Activated CD8-positive, alpha-beta T cell treated with anti-CD3 and anti-CD28 coated beads for 36 hours (primary cell): ENCODE data around the gene OARD1. TPM values are rescaled to one million over a fixed set of nuclear protein-coding genes. Genes with fewer than 3 reads are reported as not detected.

Experiments
- ATAC-seq: fragments of 200-7000 bp; cut with Tn5 transposase; one replicate; pipeline ENCODE4 v1.10.0; 2021; ENCODE audit warnings: mild to moderate bottlenecking, moderate library complexity
- CTCF ChIA-PET: fragments of 350-600 bp; sonication (Branson Sonifier 250); formaldehyde crosslinking; loops from one replicate; lab custom pipeline; 2021; ENCODE audit warnings: antibody characterized with exemption; lab: Charles Lee
- POLR2A ChIA-PET: fragments of 350-600 bp; sonication (Branson Sonifier 250); formaldehyde crosslinking; loops from one replicate; lab custom pipeline; 2021; ENCODE audit warnings: antibody characterized with exemption; lab: Charles Lee
- DNase-seq: peaks from one replicate; pipeline ENCODE4 v3.0.0-alpha.2; 2020
- H3K27ac Mint-ChIP-seq: one replicate; pipeline ENCODE4 v1.8.0; 2021; ENCODE audit warnings: mild to moderate bottlenecking, mixed read lengths
- H3K27me3 Mint-ChIP-seq: one replicate; pipeline ENCODE4 v1.8.0; 2021; ENCODE audit warnings: mixed read lengths
- H3K36me3 Mint-ChIP-seq: one replicate; pipeline ENCODE4 v1.8.0; 2021; ENCODE audit warnings: low read depth, mixed read lengths
- H3K4me1 Mint-ChIP-seq: one replicate; pipeline ENCODE4 v1.8.0; 2021; ENCODE audit warnings: low read depth, mixed read lengths
- H3K4me3 Mint-ChIP-seq: one replicate; pipeline ENCODE4 v1.8.0; 2021; ENCODE audit warnings: mild to moderate bottlenecking, moderate library complexity, mixed read lengths
- H3K9me3 Mint-ChIP-seq: one replicate; pipeline ENCODE4 v1.8.0; 2021; ENCODE audit warnings: mixed read lengths
- intact Hi-C: fragments of 100-400 bp; cut with micrococcal nuclease; formaldehyde crosslinking; loops from one replicate; pipeline ENCODE4 v1.10.0; 2022
- total RNA-seq, 2 experiments: library from RNA; stranded (reverse); gene quantifications; one replicate each; pipeline ENCODE4 v1.2.3, GENCODE V29; 2021
- TF ChIP-seq, protein P1 (sequence below): fragments of 200-600 bp; IDR thresholded peaks from one replicate; pipeline ENCODE4 v1.8.0; 2022; ENCODE audit warnings: antibody characterized with exemption, mild to moderate bottlenecking

Gene OARD1
- total RNA-seq, 2 experiments from 2014 or later: 45.8 to 48.4 TPM

DNA sequence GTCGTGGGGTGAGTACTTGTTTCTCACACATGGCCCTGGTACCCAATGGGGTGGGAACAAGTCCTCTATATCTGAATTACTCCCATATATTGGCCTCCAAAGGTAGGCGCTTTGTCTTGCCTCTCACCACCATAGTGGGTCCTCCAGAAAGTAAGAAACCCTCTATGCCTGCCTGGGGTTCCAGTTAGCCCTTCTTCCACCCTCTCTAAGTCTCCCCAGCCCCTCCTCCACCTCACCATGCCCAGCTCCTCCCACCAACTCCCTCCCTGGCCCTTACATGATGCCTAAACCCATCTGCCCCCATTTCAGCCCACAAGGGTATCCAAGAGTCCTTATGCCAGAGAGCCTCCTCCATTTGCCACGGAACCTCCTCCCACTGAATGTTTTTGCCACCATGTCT, 29.0 kb downstream of the OARD1 start:
- H3K27ac Mint-ChIP-seq: no peak overlapping the region
- no peaks in the 10 kb centered on the region for H3K27me3 Mint-ChIP-seq
- DNase-seq (no peak), ATAC-seq (no peak)
- TF ChIP-seq, protein P1, sequence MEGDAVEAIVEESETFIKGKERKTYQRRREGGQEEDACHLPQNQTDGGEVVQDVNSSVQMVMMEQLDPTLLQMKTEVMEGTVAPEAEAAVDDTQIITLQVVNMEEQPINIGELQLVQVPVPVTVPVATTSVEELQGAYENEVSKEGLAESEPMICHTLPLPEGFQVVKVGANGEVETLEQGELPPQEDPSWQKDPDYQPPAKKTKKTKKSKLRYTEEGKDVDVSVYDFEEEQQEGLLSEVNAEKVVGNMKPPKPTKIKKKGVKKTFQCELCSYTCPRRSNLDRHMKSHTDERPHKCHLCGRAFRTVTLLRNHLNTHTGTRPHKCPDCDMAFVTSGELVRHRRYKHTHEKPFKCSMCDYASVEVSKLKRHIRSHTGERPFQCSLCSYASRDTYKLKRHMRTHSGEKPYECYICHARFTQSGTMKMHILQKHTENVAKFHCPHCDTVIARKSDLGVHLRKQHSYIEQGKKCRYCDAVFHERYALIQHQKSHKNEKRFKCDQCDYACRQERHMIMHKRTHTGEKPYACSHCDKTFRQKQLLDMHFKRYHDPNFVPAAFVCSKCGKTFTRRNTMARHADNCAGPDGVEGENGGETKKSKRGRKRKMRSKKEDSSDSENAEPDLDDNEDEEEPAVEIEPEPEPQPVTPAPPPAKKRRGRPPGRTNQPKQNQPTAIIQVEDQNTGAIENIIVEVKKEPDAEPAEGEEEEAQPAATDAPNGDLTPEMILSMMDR: no peak
- no peak overlapping the region for H3K4me3 Mint-ChIP-seq
- peaks cover 2% of the 10 kb centered on the region for H3K36me3 Mint-ChIP-seq
- POLR2A ChIA-PET: interaction anchor here (1.2 kb wide), 1 partner anchor 11 kb away, joined by 3 read pairs; no protein-coding TSS in a partner anchor
- no peaks in the 10 kb centered on the region for H3K9me3 Mint-ChIP-seq
- peaks cover 8% of the 10 kb centered on the region for H3K4me1 Mint-ChIP-seq
- intact Hi-C loops: no loop called here
- CTCF ChIA-PET: interaction anchor here (5.1 kb wide), 1 partner anchor 14 kb away, joined by 48 read pairs; no protein-coding TSS in a partner anchor

DNA sequence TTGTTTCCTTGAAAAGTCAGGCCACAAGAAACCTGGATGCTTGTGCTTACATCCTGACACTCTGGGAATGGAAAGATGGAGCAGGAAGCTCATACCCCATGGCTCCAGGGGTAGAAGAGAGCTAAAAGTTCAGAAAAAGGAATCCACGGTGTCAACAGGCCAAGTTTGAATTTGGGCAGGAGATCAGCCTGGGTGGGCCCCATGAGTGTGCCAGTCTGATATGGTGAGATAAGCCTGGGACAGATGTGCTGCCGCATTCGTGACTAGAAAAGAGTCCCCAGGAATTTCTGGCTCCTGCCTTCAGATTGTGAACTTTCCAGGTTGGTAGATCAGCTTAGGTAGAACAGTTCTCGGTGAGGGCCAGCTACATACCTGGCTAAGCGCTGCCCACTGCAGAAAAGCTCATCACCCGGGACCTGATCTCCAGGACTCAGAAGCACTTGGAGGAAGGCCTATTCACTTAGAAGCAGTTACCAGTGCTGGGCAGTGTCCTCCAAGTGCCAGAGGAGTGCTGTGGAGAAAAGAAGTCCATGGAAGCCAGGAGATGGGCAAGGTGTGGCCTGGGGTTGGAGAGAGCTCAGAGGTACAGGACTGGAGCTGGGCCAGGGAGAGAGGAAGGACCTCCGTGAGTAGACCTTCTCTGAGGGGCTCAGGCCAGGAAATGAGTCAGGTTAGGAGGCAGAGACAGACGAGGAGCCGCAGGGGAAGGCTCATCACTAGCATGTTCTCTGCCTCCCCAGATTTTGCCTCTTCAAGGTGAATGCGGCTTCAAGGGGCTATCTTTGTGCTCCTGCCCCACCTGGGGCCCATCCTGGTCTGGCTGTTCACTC, 29.7 kb downstream of the OARD1 start, which contains the start of gene TSPO2:
TSPO2 (plus strand) TSS at position 242 of the 830 bp plus-strand sequence; CDS start at position 761, 519 bp downstream.
- Mint-ChIP-seq H3K36me3 (peaks cover 2% of the 10 kb centered on the region), H3K4me1 (peaks cover 8% of the 10 kb centered on the region), H3K27ac (no peak within 1 kb of the TSS), H3K9me3 (no peaks in the 10 kb centered on the region), H3K27me3 (no peaks in the 10 kb centered on the region), H3K4me3 (no peak within 1 kb of the TSS)
- TF ChIP-seq, protein P1: no peak
- intact Hi-C loops: no loop called here
- ChIA-PET CTCF (interaction anchor here (0.7 to 5.1 kb wide), 2 partner anchors 14 to 34 kb away, joined by 3 to 48 read pairs; no protein-coding TSS in a partner anchor), POLR2A (interaction anchor here (1.2 to 1.4 kb wide), 2 partner anchors 11 to 13 kb away, joined by 3 to 6 read pairs; no protein-coding TSS in a partner anchor)
- ATAC-seq (no peak), DNase-seq (no peak)

DNA sequence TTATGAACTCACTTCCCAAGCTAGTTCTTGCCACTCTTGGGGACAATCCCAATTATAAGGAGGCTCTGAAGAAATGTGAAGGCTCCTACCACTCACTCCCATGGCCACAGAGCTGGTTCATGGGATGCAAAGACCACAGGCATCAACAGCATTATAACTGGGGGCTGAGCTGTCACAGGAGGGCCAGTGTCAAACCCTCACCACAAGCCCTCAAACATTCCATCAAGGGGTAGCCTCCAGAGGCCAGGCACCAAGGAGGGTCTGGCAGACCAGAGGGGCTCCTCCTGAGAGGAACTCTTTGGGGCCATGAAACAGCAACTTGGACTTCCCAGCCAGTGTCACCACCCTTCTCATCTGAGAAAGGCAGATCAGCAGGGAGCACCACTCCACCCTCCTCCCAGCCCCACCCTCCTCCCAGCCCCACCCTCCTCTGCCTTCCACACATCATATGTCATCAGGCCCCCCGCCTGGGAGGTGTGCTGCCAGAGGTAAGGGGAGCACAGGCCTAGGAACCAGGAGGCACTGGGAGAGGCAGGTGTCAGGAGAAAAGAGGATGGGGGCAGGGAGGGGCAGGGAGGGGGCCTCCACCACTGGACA, 31.1 kb downstream of the OARD1 start:
- intact Hi-C loops: no loop called here
- peak; percentile 19 for ATAC-seq
- POLR2A ChIA-PET: interaction anchor here (1.4 kb wide), 1 partner anchor 11 kb away, joined by 6 read pairs; no protein-coding TSS in a partner anchor
- Mint-ChIP-seq H3K9me3 (no peaks in the 10 kb centered on the region), H3K27me3 (no peaks in the 10 kb centered on the region), H3K4me3 (no peak overlapping the region), H3K4me1 (peaks cover 8% of the 10 kb centered on the region), H3K36me3 (peaks cover 2% of the 10 kb centered on the region), H3K27ac (no peak overlapping the region)
- TF ChIP-seq, protein P1: no peak
- no peak for DNase-seq
- CTCF ChIA-PET: interaction anchor here (2.8 to 5.1 kb wide), 2 partner anchors 9 to 12 kb away, joined by 20 to 48 read pairs; no protein-coding TSS in a partner anchor

DNA sequence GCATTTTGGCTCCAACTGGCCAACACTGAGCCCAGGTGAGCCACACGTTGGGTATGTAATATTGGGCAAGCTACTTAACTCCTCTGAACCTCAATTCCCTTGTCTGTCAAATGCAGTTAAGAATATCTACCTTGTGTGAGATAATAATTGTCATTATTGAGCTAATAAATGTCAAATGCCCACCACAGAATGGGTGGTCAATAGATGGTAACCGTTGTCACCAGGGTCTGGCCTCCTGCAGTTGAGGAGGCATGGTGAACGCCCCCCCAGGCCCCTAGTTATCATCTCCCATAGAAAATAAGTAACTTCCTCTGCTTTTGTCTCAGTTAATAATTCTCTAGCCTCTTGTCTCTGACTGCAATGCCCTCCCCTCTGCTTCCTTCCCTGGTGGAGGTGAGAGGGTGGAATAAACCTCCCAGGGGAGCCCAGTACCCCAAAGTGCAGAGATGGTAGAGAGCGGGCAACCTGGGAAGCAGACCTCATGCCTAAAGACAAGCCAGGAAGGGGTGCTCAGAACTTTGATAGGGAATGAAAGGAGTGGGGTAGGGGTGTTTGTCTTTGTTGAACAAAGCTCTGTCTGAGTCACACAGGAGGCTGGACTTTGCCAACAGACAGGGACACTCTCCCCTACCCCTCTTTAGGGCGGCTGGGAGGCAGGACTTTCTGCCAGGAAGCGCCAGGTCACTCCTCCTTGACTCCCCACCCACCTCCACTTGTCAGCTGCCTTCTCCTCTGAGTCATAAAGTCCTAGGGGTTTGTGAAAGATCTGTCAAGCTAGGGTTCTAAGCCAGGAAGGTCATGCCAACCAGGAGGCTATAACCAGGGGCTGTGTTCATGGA, 31.8 kb downstream of the OARD1 start:
- H3K4me1 Mint-ChIP-seq: peaks cover 8% of the 10 kb centered on the region
- ATAC-seq (peak; percentile 68), DNase-seq (peak; percentile 34)
- POLR2A ChIA-PET: interaction anchor here (0.6 to 1.1 kb wide), 2 partner anchors 23 to 51 kb away, joined by 3 to 4 read pairs; no protein-coding TSS in a partner anchor
- H3K27ac Mint-ChIP-seq: no peak overlapping the region
- CTCF ChIA-PET: interaction anchor here (0.8 to 5.1 kb wide), 17 partner anchors 9 to 160 kb away, joined by 3 to 48 read pairs (median 6); partner anchors contain the start of genes APOBEC2 and TREML2
- intact Hi-C loops: no loop called here
- no peaks in the 10 kb centered on the region for H3K27me3 Mint-ChIP-seq
- no peak overlapping the region for H3K4me3 Mint-ChIP-seq
- no peaks in the 10 kb centered on the region for H3K9me3 Mint-ChIP-seq
- H3K36me3 Mint-ChIP-seq: peaks cover 2% of the 10 kb centered on the region
- TF ChIP-seq, protein P1: no peak
